Nephron progenitor cell (in vitro differentiated cells): Measurements from ENCODE around the gene RFC1.
"Not testable (repeated sequence)": the region's sequence is repeated elsewhere in the genome, so short reads cannot be mapped to it uniquely, and the experiment has no call there.

Source experiments
- DNase-seq: peaks from one replicate; pipeline ENCODE4 v3.0.0; 2021
- H3K27ac Mint-ChIP-seq: 2 replicates; pipeline ENCODE4 v1.8.0; 2021; ENCODE audit warnings: mild to moderate bottlenecking, moderate library complexity, mixed read lengths
- H3K27me3 Mint-ChIP-seq: 2 replicates; pipeline ENCODE4 v1.8.0; 2021; ENCODE audit warnings: mild to moderate bottlenecking, low read depth, mixed read lengths; ENCODE audit not compliant: poor library complexity
- H3K36me3 Mint-ChIP-seq: 2 replicates; pipeline ENCODE4 v1.8.0; 2021; ENCODE audit warnings: low read depth, mixed read lengths
- H3K4me1 Mint-ChIP-seq: 2 replicates; pipeline ENCODE4 v1.8.0; 2021; ENCODE audit warnings: mixed read lengths
- H3K4me3 Mint-ChIP-seq: 2 replicates; pipeline ENCODE4 v1.8.0; 2021; ENCODE audit warnings: mild to moderate bottlenecking, moderate library complexity, mixed read lengths
- H3K9me3 Mint-ChIP-seq: 2 replicates; pipeline ENCODE4 v1.8.0; 2021; ENCODE audit warnings: mild to moderate bottlenecking, moderate library complexity, mixed read lengths
- TF ChIP-seq, protein P1 (sequence below): fragments of 200-600 bp; sonication (generic); IDR thresholded peaks from 2 replicates; pipeline ENCODE4 v1.5.0; 2021; ENCODE audit warnings: antibody characterized with exemption

The RFC1 gene

DNA sequence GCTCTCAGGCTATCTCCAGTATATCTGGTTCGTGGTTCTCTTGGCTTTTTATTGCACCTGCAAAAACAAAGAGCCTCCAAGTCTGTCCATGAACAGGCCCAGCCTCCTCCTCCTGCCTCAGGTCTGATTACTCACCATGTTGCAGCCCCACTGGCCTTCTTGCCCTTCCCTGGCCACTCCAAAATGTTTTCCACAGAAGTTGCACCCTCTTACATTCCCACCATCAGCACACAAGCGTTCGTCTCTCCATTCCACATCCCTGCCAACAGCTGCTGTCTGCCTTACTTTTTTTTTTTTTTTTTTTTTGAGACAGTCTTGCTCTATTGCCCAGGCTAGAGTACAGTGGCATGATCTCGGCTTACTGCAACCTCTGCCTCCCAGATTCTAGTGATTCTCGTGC, 86.7 kb downstream of the RFC1 start:
- Mint-ChIP-seq H3K4me3 (no peak overlapping the region), H3K27ac (peak overlapping the region; percentile 54), H3K36me3 (peaks cover 90% of the 10 kb centered on the region)

DNA sequence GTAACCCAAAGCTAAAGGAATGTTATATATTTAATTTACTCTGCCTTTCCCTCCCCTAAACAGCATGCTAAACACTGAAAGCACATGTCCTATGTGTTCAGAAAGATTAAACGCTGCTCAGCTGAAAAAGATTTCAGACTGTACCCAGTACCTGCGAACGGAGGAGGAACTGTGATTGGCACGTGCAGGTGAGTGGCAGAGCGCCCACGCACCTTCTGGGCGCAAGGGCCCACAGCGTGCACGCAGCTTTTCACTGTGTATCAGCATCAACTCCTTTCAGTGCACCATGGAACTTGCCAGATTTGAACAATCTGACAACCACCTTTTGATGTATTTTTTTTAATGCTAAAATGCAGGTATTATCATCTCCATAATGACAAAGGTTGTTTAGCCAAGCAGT, 87.7 kb downstream of the RFC1 start:
- Mint-ChIP-seq H3K27ac (no peak overlapping the region), H3K9me3 (no peaks in the 10 kb centered on the region), H3K4me3 (no peak overlapping the region), H3K36me3 (peaks cover 91% of the 10 kb centered on the region), H3K27me3 (no peaks in the 10 kb centered on the region), H3K4me1 (peaks cover 18% of the 10 kb centered on the region)
- TF ChIP-seq, protein P1, sequence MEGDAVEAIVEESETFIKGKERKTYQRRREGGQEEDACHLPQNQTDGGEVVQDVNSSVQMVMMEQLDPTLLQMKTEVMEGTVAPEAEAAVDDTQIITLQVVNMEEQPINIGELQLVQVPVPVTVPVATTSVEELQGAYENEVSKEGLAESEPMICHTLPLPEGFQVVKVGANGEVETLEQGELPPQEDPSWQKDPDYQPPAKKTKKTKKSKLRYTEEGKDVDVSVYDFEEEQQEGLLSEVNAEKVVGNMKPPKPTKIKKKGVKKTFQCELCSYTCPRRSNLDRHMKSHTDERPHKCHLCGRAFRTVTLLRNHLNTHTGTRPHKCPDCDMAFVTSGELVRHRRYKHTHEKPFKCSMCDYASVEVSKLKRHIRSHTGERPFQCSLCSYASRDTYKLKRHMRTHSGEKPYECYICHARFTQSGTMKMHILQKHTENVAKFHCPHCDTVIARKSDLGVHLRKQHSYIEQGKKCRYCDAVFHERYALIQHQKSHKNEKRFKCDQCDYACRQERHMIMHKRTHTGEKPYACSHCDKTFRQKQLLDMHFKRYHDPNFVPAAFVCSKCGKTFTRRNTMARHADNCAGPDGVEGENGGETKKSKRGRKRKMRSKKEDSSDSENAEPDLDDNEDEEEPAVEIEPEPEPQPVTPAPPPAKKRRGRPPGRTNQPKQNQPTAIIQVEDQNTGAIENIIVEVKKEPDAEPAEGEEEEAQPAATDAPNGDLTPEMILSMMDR, result no peak
- DNase-seq, result no peak

More for the DNA sequence above, 86.7 kb downstream of the RFC1 start:
- Mint-ChIP-seq H3K27me3 (no peaks in the 10 kb centered on the region), H3K9me3 (no peaks in the 10 kb centered on the region), H3K4me1 (peaks cover 18% of the 10 kb centered on the region)
- TF ChIP-seq, protein P1, result no peak
- DNase-seq, result no peak

DNA sequence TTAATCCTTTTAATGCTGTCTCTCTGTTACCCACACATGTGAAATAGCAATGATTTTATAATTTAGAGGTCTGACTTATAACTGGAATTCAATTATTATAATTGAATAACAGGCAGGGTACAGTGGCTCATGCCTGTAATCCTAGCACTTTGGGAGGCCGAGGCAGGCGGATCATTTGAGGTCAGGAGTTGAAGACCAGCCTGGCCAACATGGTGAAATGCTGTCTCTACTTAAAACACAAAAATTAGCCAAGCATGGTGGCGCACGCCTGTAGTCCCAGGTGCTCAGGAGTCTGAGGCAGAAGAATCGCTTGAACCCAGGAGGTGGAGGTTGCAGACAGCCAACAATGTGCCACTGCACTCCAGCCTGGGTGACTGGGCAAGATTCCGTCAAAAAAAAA, 88.5 kb downstream of the RFC1 start:
- not testable (repeated sequence) for H3K4me3 Mint-ChIP-seq, H3K9me3 Mint-ChIP-seq, H3K27me3 Mint-ChIP-seq, H3K27ac Mint-ChIP-seq, DNase-seq
- H3K36me3 Mint-ChIP-seq, result peaks cover 91% of the 10 kb centered on the region
- peaks cover 18% of the 10 kb centered on the region for H3K4me1 Mint-ChIP-seq

DNA sequence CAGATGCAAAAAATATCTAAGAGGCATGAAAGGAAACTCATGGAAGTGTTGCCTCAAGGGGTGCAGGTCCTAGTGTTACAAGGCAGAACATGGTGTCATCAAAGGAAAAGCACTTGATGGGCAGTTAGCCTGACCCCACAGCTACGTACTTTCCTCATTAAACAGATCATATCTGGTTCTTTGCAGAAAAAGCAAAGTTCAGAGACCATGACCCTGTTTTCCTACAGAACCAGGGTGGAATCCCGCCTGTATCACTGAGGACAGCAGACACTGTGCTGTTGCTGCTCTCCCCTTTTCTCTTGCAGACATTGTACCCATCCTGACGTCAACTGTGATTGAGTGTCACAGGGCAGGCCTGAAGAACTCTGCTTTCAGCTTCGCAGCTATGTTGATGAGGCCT, 91.7 kb downstream of the RFC1 start:
- Mint-ChIP-seq H3K27me3 (no peaks in the 10 kb centered on the region), H3K4me3 (no peak overlapping the region), H3K36me3 (peaks cover 80% of the 10 kb centered on the region), H3K9me3 (no peaks in the 10 kb centered on the region), H3K4me1 (peaks cover 4% of the 10 kb centered on the region), H3K27ac (no peak overlapping the region)
- no peak for DNase-seq
- TF ChIP-seq, protein P1, result no peak

DNA sequence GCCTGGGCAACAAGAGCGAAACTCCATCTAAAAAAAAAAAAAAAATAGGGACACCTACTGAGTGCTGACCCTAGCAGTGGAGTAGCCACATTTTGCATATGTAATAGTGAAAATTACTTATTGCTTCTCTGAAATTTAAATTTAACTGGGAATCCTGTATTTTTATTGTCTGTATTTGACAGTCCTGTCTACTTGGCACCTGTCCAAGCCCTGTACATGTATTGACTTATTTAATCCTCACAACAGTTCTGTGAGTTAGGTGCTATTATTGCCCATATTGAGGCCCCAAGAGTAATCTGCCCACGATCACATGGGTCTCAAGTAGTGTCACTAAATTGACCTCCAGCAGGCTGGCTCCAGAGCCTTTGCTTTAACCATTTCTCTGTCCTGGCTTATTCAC, 102.3 kb downstream of the RFC1 start:
- no peaks in the 10 kb centered on the region for H3K4me1 Mint-ChIP-seq
- TF ChIP-seq, protein P1, result no peak
- H3K27me3 Mint-ChIP-seq, result peaks cover 3% of the 10 kb centered on the region
- H3K36me3 Mint-ChIP-seq, result peaks cover 70% of the 10 kb centered on the region
- no peaks in the 10 kb centered on the region for H3K9me3 Mint-ChIP-seq
- H3K4me3 Mint-ChIP-seq, result no peak overlapping the region
- no peak overlapping the region for H3K27ac Mint-ChIP-seq
- DNase-seq, result no peak

DNA sequence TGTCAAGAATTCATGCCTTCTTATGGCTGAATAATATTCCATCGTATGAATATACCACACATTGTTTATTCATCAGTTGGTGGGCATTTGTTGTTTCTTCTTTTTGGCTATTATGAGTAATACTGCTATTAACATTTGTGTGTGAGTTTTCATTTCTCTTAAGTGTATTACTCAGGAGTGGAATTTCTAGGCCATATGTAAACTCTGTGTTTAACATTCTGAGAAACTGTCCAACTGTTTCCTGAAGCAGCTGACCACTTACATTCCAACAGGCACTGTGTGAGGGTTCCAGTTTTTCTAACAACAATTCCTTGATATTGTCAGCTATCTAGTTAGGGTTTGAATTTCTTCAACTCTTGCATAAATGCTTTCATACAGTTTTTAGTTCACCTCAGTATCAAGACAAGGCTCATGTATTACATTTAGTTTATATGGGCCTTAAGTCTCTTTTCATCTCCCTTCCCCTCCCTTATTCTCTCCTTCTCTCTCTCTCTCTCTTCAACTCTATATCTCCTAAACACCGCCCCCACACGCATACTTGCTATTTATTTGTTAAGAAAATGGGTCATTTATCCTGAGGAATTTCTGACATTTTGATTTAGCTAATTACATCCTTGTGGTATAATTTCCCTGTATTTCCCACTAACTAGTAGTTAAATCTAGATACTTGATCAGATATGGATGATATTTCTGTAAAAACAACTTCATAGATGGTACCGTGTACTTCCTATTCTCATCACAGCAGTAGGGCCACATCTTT, 106.4 kb downstream of the RFC1 start:
- TF ChIP-seq, protein P1, result no peak
- no peak for DNase-seq
- H3K4me1 Mint-ChIP-seq, result no peaks in the 10 kb centered on the region
- no peaks in the 10 kb centered on the region for H3K9me3 Mint-ChIP-seq
- H3K4me3 Mint-ChIP-seq, result no peak overlapping the region
- no peaks in the 10 kb centered on the region for H3K27me3 Mint-ChIP-seq
- no peak overlapping the region for H3K27ac Mint-ChIP-seq
- peaks cover 73% of the 10 kb centered on the region for H3K36me3 Mint-ChIP-seq
